ENCODE measurements around the gene APOBR. TPM values are rescaled to one million over a fixed set of nuclear protein-coding genes. Genes with fewer than 3 reads are reported as not detected.

The APOBR gene
- total RNA-seq, 2 experiments from 2014 or later, result 0.47 to 3.4 TPM

DNA sequence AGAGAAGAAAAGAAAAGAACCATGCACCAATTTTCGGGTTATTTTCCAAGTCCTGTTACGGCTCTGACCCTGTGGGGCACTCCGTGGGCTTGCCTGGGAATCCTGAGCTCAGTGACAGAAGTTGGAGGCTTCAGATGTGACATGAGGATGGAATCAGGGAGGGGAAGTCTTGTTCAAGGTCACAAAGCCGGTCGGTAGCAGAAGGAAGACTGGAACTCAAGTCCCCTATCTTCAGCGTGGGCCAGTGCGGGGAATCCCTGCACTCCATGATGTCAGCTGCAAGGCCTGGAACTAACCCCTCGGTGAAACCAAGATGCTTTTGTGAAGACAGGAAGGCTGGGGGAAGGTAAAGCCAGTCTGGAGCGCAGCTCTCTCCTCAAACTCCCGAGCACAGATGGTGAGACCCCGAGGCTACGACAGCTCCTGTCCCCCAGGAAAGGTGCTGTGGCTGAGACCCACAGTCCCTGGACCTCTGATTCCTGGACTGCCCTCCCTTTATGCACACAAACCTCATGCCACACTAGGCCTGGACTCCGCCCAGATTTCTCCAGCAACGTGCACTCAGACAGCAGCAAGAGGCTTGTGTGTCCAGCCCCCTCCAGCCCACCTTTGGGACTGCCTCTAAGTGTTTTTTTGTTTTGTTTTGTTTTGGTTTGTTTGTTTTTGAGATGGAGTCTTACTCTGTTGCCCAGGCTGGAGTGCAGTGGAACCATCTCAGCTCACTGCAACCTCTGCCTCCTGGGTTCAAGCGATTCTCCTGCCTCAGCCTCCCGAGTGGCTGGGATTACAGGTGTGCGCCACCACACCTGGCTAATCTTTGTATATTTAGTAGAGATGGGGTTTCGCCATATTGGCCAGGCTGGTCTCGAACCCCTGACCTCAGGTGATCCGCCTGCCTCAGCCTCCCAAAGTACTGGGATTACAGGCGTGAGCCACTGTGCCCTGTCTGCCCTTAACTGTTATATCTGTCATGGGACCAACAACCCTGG, 17.7 kb downstream of the APOBR start:
- intact Hi-C loops (cut with micrococcal nuclease; ENCODE audit: unreplicated experiment), result no loop called here
- no peaks in the 10 kb centered on the region for H3K9me3 ChIP-seq (ENCODE audit: low read length)
- H4K20me1 ChIP-seq (ENCODE audit: insufficient read depth, low read length), result no peaks in the 10 kb centered on the region
- H3K9me2 ChIP-seq (ENCODE audit: insufficient read depth, low read length), result no peaks in the 10 kb centered on the region
- no peak for TF ChIP-seq CTCF (conservative IDR thresholded peaks at IDR 0.05; ENCODE audit: low read length)
- CTCF ChIA-PET (ENCODE audit: unreplicated experiment), result no interaction called here
- H3K4me1 ChIP-seq (ENCODE audit: insufficient read depth, low read length, poor library complexity, severe bottlenecking), result peaks cover 11% of the 10 kb centered on the region
- H3K79me2 ChIP-seq (ENCODE audit: insufficient read depth, low read depth, low read length), result no peaks in the 10 kb centered on the region
- no TSS peak for BruUV-seq (replicated peaks)
- H3K36me3 ChIP-seq (ENCODE audit: insufficient read depth, low read length), result no peaks in the 10 kb centered on the region
- no peak overlapping the region for H3K4me2 ChIP-seq (ENCODE audit: low read length)
- H3K27ac ChIP-seq (ENCODE audit: low read depth, low read length, poor library complexity, severe bottlenecking), result no peak overlapping the region
- no peak overlapping the region for H2AFZ ChIP-seq (ENCODE audit: low read length)
- POLR2A ChIA-PET, result no interaction called here
- DNase-seq (ENCODE audit: low spot score), result no peak
- H3K4me3 ChIP-seq (ENCODE audit: low read depth, low read length, poor library complexity, severe bottlenecking), result no peak overlapping the region

GRCh38 chr16:28513484-28514181, 19.2 kb downstream of the APOBR start:
- DNase-seq (ENCODE audit: low spot score), result no peak
- POLR2A ChIA-PET, result no interaction called here
- Histone ChIP-seq H3K9me3 (ENCODE audit: low read length) (no peaks in the 10 kb centered on the region), H3K36me3 (ENCODE audit: insufficient read depth, low read length) (no peaks in the 10 kb centered on the region), H3K79me2 (ENCODE audit: insufficient read depth, low read depth, low read length) (no peaks in the 10 kb centered on the region), H3K4me1 (ENCODE audit: insufficient read depth, low read length, poor library complexity, severe bottlenecking) (peaks cover under 1% of the 10 kb centered on the region), H2AFZ (ENCODE audit: low read length) (no peak overlapping the region), H3K27ac (ENCODE audit: low read depth, low read length, poor library complexity, severe bottlenecking) (no peak overlapping the region), H3K4me3 (ENCODE audit: low read depth, low read length, poor library complexity, severe bottlenecking) (no peak overlapping the region), H4K20me1 (ENCODE audit: insufficient read depth, low read length) (no peaks in the 10 kb centered on the region), H3K4me2 (ENCODE audit: low read length) (no peak overlapping the region), H3K9me2 (ENCODE audit: insufficient read depth, low read length) (no peaks in the 10 kb centered on the region)
- TF ChIP-seq CTCF (conservative IDR thresholded peaks at IDR 0.05; ENCODE audit: low read length) (no peak), EZH2phosphoT487 (IDR thresholded peaks at IDR 0.05; ENCODE audit: borderline replicate concordance, low read depth, low read length) (no peak)
- no TSS peak for BruUV-seq (replicated peaks)
- intact Hi-C loops (cut with micrococcal nuclease; ENCODE audit: unreplicated experiment), result no loop called here
- CTCF ChIA-PET (ENCODE audit: unreplicated experiment), result no interaction called here

DNA sequence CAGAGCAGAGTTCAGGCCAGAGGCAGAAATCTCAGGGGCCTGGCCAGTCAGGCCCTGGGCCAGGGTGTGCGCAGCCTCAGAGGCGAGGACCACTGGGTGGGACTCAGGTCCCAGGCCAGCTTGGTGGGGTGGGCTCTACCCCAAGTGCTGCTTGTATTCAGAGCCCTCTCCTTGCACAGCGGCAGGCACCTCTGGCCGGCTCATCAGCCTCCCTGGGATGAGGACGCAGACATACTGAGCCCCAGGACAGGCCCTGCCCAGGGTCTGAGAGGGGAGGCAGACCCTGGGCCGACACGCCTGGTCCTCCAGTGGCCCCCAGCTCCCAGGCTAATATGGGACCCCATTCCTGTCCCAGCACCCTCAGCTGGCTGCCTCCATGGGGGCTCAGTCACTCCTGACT, 19.8 kb downstream of the APOBR start:
- ChIA-PET CTCF (ENCODE audit: unreplicated experiment) (no interaction called here), POLR2A (no interaction called here)
- Histone ChIP-seq H3K4me3 (ENCODE audit: low read depth, low read length, poor library complexity, severe bottlenecking) (no peak overlapping the region), H3K9me3 (ENCODE audit: low read length) (no peaks in the 10 kb centered on the region), H3K4me2 (ENCODE audit: low read length) (no peak overlapping the region), H3K36me3 (ENCODE audit: insufficient read depth, low read length) (no peaks in the 10 kb centered on the region), H4K20me1 (ENCODE audit: insufficient read depth, low read length) (no peaks in the 10 kb centered on the region), H2AFZ (ENCODE audit: low read length) (no peak overlapping the region), H3K79me2 (ENCODE audit: insufficient read depth, low read depth, low read length) (no peaks in the 10 kb centered on the region), H3K9me2 (ENCODE audit: insufficient read depth, low read length) (no peaks in the 10 kb centered on the region), H3K4me1 (ENCODE audit: insufficient read depth, low read length, poor library complexity, severe bottlenecking) (no peaks in the 10 kb centered on the region), H3K27ac (ENCODE audit: low read depth, low read length, poor library complexity, severe bottlenecking) (no peak overlapping the region)
- BruUV-seq (replicated peaks), result no TSS peak
- DNase-seq (ENCODE audit: low spot score), result no peak
- intact Hi-C loops (cut with micrococcal nuclease; ENCODE audit: unreplicated experiment), result no loop called here
- no peak for TF ChIP-seq EZH2phosphoT487 (IDR thresholded peaks at IDR 0.05; ENCODE audit: borderline replicate concordance, low read depth, low read length)
- TF ChIP-seq CTCF (conservative IDR thresholded peaks at IDR 0.05; ENCODE audit: low read length), result no peak

All from OCI-LY7 (cell line).